ENCODE data around the gene DIRAS3.

DNA sequence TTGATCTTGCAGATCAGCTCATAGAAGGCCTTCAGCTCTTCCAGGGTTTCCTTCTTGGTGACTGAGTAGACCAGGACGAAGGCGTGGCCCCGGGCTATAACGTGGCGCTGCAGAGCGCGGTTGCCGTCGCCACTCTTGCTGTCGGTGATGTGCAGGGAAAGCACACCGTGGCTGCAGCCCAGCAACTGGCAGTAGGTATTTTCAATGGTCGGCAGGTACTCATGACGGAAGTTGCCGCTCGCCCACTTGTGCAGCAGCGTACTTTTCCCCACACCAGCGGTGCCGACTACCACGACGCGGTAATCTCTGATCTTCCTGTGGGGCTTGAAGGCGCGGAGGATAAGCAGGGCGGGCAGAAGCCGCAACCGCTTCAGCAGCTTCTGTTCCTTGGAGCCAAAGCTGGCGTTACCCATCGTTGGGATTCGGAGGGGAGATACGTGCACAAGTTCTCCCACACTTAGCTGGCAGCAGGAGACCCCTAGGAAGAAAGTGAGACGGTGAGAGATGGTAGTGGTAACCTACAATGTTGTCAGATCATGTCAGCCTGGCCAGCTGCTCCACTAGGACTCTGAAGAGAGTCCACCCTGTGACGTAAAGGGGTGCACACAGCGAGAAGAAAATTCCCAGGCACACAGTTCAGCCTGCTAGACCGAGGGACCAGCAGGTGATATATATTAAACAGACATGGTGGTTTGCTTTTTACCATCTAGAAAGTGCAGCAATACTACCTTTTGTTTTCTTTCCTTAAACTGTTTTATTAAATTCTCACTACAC, 3.4 kb downstream of the DIRAS3 start:
- TF ChIP-seq POLR2AphosphoS5 (IDR thresholded peaks at IDR 0.05; ENCODE audit: low read depth, low read length): no peak
- no peak for TF ChIP-seq POLR2A (IDR thresholded peaks at IDR 0.05; ENCODE audit: low read depth, low read length)
